Measurements from ENCODE around the gene ACTL8. TPM values are rescaled to one million over a fixed set of nuclear protein-coding genes. Genes with fewer than 3 reads are reported as not detected.

ACTL8 gene
- total RNA-seq, 1 donor from 2014 or later, result not detected

DNA sequence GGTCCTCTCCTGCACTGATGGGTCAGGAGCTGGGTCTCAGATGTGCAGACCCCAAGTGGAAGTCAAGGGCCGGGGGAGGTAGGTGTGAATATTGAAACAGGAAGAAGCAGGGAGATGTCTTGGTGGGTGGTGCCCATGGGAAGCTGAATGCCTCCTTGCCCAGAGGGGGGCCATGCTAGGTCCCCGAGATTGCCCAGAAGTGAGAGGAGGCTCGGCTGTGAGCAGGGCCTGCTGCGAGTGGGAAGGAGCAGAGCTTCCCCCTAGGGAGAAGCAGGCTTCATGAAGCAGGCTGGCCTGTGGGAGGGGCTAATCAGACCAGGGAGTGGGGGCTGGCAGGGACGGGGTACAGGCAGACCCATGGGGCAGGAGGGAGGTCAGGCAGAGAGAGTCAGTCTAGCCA, 87.6 kb downstream of the ACTL8 start:
- DNase-seq (ENCODE audit: low read depth, low spot score), result no peak

DNA sequence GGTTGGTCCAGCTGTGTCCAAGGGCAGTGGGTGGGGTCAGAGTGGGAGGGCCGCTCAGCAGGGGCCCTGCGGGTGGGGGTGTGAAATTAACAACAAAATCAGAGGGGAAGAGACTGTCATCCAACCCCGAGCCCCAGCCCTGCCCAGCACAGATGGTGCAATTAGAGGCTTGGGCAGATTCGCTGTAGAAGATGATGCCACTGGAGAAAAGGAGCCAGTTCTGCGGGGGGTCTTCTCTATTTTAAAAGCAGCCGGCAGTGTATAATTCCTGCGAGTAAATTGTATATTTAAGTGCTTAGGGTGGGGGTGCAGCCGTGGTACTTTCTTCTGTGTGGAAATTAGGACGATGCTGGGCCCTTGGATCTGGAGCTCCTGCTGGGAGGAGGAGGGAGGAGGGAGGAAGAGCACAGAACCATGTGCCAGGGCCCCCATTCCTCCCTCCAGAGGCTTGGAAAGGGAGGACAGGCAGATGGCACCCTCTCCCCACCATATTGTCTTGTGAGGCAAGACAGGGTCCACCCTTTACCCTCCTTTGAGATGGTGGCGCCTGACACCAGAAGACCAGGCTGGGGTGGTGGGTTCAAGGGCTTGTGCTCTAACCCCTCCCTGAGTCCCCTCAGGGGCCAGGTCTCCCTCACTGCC, 89.2 kb downstream of the ACTL8 start:
- DNase-seq (ENCODE audit: low read depth, low spot score), result no peak

DNA sequence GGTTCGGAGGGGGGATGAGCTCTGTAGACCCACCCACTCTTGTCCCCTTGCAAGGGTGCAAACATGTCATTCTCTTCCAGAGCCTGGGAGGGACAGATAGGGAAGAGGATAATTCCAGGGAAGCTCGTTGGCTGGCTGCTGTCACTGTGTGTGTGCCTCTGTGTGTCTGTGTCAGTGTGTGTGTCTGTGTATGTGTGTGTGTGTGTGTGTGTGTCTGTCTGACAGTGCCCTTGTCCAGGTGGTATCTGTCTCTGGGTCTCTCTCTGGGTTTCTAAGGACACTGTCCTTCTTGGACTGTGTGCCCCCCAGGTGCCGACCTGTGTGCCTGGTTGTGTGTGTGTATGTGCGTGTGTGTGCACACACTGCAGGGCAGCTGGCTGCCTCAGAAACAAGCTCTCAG, 90.5 kb downstream of the ACTL8 start:
- DNase-seq (ENCODE audit: low read depth, low spot score), result no peak

DNA sequence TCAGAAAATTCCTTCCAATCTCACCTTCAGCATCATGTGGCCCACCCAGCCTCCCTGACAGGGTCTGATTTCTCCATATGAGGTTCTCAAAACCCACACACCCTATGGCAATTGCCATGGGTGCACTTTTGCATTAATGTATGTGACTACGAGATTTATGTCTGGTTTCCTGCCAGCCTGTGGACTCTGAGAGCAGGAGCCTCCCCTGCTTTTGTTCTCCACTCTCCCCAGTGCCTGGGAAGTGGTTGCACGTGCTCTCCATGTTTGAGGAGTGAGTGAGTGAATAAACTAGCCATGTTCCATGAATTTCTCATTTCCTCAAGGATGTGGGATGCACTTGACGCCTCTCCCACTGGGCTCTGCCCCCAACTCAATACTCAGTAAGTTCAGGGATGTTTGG, 91.2 kb downstream of the ACTL8 start:
- no peak for DNase-seq (ENCODE audit: low read depth, low spot score)

DNA sequence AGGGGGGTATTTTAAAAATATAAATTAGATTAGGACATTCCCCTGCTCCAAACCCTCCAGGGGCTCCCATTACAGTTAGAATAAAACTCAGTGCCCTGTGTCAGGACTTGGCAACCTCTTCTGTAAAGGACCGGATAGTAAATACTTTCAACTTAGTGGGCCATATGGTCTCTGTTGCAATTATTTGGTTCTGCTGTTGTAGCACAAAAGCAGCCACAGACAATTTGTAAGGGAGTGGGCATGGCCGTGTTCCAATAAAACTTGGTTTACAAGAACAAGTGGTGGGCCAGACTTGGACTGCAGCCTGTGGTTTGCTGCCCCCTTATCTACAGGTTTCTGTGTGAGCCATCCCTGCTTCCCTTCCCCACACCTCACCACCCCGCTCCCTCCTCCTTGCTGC, 92.0 kb downstream of the ACTL8 start:
- no peak for DNase-seq (ENCODE audit: low read depth, low spot score)

DNA sequence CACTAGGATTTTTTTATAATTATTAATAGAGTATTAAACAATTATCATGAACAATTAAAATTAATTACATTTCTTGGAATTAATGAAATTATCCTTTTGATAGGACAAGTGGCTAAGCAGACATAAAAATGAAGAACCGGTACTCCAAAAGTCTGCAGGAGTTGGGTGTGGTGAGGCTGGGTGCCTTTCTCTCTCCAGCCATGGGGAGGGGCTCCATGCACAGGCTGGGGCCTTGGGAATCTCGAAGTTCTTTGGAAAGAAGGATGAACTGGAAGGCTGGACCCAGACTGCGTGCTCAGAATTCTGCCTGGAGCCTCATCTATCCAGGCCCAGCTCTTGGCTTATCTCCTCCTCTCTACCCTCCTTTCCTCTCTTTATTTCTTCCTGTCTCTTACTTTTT, 94.1 kb downstream of the ACTL8 start:
- no peak for DNase-seq (ENCODE audit: low read depth, low spot score)

DNA sequence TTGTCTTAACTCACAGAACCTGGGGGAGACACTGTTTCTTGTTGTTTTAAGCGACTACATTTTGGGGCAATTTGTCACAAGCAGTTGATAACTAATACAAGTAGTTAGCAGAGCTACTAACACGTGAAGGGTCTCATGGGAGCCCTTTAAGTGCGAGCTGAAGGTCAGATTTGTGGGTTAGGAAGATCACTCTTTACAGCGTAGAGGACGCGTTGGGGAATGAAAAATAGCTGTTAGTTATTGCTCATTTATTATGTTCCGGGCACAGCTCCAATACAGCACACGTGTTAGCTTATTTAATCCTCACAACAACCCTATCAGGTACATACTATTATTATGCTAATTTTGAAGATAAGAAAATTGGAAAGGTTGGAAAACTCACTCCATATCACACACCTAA, 95.9 kb downstream of the ACTL8 start:
- DNase-seq (ENCODE audit: low read depth, low spot score), result no peak

DNA sequence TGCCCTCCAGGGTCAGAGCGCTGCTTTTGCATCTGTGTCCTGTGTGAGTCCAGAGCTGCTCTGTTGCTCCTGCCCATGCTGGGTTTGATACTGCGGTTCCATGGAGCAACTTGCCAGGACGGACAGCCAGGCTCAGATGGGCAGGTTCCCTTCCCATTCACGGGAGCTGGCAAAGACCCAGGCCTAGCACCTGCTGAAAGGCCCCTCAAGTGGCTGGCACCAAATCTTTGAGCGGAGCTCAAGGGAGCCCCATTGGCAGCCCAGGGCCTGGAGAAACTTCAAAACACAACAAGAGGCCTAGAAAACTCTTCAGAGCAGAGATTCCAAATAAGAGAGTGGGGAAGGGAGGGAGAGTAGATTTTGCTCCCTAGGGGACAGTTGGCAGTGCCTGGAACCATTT, 97.2 kb downstream of the ACTL8 start:
- DNase-seq (ENCODE audit: low read depth, low spot score), result no peak

DNA sequence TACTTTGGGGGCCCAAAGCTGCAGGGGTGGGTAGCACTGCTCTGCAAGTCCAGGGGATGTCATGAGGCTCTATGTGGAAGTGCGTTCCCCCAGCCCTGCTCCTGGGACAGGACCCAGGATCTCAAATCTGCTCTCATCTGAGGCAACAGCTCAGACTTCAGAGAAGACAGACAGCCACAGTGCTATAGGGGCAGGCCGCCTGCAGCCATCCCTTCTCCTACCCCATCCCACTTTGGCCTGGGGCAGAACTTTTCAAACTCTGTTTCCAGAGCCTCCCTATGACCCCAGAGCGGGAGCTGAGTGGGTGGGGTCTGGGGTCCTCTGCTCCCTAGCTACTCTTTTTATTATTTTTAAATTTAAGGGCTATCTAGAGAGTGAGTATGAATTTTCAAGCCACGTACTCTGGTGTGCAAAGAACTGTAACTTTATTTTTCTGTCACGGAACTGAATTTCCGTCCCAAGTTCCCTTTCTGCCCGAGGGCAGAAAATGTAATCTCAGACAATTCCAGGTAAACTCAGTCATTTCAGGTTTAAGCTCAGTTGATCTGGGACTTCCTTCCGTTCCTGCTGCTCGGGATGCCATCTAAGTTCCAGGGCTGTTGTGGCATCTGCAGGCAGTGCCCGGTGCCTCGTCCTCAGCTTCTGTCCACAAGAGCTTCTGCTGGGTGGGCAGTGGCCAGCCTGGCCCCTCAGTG, 98.3 kb downstream of the ACTL8 start:
- DNase-seq (ENCODE audit: low read depth, low spot score), result no peak

DNA sequence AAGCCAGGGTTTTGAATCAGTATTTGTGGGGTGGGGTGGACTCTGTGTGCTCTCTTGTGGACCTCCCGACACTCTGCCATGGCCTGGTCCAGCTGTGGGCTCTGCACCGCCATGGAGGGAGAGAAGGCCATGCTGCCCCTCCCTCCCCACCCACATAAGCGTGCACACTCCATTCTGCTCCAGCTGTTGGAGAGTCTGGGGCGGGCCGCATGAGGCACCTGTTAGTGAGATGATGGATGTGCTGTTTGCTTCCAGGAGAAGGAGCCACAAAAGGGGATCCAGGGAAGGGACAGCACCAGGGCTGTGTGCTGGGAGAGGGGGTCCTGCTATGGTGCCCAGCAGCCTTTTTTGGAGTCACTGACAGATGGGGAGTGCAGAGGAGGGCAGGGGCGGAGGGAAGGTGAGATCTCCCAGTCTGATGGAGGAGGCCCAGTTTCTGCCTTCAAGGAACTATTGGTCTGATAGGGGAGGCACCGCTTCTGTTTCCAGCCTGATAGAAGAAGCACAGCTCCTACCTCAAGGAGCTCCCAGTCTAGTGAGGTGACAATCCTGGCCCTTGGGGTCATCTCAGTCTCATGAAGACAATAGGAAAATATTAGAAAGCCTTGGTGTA, 101.5 kb downstream of the ACTL8 start:
- DNase-seq (ENCODE audit: low read depth, low spot score), result no peak

DNA sequence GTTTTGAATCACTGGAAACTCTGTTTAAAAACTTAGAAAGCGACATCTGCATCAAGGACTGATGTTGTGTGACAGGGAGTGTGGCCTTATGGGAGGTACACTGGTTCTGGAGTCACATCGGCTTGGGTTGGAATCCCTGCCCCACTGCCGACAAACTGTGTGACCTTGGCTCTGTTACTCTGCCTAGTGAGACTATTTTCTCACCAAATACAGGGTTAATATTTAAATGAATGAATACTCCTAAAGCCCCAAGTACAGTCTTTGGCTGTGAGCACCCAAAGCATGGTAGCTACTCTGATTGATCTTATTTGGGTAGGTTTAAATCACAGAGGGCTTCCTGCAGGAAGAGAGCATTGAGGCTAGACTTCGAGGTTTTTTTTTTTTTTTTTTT, 102.0 kb downstream of the ACTL8 start:
- DNase-seq (ENCODE audit: low read depth, low spot score), result no peak

DNA sequence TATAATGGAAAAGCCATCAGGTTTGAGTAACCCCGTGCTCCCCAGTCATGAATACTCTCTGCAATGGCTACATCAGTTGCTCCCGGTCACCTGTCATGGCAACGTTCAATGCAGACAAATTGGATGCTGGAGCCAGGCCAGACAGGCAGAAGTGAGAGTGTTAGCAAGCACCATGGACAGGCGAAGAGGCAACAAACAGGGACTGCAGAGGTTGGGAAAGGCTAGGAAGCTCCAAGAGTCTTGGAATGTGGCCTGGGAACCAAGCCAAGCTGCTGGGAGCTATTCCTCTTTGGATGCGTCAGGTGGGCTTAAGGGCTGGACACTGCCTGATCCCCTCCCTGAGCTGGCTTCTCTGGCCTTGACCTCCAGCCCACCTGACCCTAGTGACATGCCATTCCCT, 102.9 kb downstream of the ACTL8 start:
- DNase-seq (ENCODE audit: low read depth, low spot score), result no peak

DNA sequence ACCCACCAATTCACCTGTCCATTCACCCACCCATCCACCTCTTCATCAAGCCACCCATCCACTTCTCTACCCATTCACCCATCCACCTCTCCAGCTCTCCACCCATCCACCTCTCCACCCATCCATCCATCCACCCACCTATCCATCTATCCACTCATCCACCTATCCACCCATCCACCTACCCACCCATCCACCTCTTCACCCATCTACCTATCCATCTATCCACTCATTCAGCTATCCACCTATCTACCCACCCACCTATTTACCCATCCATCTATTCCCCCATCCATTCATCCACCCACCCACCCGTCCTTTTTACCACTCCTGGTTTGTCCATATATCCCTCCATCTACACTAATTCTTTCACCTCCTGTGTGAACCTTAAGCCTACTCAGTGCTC, 105.7 kb downstream of the ACTL8 start:
- no peak for DNase-seq (ENCODE audit: low read depth, low spot score)

DNA sequence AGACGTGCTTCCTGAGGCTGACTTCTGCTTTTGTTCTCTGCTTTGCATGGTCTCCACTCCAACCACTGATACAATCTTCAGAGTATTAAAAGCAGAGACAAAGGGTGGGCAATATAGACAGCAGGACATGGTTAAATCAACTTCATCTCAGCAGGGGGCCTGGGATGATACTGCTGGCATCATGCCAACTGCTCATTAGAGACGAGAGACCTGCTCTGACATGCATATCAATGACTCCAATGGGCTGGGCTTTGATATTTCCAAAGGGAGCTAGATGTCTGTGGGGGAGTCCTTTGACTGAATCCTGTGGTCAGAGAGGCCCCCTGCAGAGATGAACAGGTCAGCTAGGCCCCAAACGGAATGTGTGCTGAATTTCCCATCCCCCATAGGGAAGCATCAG, 106.6 kb downstream of the ACTL8 start:
- no peak for DNase-seq (ENCODE audit: low read depth, low spot score)

DNA sequence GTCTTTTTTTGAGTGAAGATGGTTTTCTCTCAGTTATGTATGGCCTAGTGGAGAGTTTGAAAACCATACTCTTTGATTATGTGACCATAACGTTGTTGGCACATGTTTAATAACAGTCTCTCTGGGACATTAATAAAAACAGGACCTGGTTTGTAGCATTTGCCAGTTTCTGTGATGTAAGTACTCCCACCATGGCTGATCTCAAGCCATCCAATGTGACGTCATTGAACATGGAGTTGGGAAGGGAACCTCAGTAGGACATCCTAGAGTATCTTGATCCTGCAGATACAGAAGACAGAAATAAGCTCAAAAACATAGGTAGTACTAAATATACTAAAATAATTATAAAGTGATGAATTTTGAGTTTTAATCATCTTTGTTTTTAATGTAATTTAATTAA, 107.0 kb downstream of the ACTL8 start:
- no peak for DNase-seq (ENCODE audit: low read depth, low spot score)

DNA sequence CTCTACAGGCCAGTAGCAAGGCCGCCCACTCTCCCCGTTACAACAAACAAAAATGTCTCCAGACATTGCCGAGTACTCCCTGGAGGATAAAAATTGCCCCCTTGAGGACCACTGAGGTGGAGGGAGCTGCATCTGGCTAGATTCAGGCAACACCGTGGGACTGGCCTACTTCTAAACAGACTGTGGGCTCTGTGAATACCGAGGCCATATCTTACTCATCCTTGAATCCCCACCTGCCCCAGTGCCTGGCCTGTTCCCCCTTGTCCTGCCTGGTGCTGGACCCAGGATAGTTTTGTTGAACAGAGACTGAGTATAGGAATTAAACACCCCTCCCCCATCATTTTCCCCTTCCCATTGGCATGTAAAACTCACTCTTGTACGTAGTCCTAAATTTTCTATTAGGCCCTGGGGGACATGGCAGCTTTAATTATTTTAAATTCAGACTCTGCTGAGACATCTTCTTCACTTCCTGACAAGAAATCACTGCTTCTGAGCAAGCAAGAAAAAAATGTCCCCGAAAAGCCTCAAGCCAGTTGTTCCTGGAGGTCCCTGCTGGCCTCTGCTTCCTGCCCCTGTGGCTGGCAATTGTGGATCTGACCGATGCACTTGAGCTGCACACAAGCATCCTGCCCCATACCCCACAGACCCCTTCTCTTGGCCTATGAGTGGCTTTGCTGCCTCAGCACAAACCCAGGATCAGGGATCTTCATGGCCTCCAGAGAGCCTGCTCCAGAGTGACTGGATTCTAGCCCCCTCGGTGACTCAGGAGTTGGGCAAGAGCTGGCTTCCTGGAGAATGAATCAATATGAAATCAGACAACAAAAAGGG, 111.0 kb downstream of the ACTL8 start:
- no peak for DNase-seq (ENCODE audit: low read depth, low spot score)

DNA sequence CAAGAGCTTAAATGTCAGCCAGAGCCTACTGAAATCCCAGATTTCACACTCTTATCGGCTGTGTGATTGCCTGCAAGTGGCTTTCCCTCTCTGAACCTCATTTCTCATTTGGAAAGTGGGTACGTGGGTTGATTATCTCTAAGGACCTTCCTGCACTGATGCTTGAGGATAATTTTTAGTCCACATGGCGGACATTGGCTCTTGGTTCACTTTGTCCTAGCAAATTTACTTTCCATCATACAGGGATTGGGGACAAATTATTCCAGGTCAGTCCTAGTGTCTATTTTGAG, 111.6 kb downstream of the ACTL8 start:
- DNase-seq (ENCODE audit: low read depth, low spot score), result no peak

DNA sequence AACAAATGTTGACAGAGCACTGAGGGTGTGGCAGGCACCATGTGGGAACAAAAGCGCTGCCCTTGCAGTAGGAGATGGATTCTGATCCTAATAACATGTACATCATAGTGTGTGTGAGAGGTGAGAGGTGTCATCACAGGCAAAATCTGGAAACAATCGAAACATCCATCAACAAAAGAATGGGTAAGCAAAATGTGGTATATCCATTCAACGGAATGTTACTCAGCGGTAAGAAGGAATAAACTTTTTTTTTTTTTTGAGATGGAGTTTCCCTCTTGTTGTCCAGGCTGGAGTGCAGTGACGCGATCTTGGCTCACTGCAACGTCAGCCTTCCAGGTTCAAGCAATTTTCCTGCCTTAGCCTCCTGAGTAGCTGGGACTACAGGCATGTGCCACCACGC, 112.3 kb downstream of the ACTL8 start:
- DNase-seq (ENCODE audit: low read depth, low spot score), result no peak

DNA sequence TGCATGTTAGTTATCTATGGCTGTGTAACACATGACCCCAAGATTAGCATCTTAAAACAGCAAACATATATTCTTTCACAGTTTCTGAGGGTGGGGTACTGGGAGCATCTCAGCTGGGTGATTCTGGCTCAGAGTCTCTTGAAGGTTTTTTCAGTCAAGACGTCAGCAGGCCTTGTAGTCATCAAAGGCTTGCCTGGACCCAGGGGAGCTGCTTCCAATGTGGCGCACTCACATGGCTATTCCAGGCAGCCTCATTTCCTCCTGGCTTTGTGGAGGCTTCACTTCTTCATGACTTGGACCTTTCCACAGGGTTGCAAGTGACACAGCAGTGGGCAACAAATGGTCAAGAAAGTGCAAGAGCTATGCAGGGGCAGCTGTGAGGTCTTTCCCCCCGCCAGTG, 114.7 kb downstream of the ACTL8 start:
- no peak for DNase-seq (ENCODE audit: low read depth, low spot score)

DNA sequence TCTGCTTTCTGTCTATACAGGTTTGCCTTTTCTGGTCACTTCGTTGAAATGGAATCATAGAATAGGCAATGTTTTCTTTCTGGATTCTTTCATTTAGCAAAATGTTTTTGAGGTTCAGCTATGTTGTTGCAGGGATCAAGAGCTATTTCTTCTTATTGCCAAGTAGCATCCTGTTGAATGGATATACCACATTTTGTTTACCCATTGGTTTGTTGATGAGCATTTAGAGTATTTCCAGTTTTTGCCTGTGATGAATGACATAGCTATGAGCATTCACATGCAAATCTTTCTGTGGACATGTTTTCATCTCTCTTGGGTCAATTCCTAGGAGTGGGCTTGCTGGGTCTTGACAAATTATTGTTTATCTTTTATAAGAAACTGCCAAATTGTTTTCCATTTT, 115.5 kb downstream of the ACTL8 start:
- DNase-seq (ENCODE audit: low read depth, low spot score), result no peak

DNA sequence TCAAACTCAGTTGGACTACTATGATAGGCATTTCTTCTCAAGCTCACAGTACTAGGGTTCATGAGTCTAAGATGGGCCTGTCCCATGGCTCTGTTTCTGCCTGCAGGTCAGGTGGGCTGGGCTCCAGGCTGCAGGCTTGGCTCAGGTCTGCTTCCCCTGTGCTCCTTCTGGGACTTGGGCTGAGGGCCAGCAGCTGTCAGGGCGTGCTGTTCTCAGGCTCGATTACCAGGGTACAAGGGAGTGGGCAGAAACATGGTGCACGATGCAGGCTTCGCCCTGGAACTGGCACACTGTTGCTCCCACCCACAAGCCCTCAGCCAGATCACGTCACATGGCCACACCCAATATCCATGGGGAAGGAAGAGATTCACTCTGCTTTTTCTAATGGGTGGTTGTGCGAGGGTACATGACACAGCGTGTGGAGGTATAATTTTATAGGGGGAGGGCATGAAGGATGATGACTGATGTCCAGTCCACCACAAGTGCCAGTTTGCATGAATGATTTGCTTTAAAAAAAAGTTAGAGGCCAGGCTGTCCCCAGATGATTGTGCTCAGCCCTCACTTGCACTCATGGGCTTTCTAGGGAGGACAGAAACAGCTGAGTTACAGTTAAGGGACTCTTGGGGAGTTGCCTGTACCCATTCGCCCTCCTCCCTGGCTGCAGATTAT, 118.0 kb downstream of the ACTL8 start:
- no peak for DNase-seq (ENCODE audit: low read depth, low spot score)

DNA sequence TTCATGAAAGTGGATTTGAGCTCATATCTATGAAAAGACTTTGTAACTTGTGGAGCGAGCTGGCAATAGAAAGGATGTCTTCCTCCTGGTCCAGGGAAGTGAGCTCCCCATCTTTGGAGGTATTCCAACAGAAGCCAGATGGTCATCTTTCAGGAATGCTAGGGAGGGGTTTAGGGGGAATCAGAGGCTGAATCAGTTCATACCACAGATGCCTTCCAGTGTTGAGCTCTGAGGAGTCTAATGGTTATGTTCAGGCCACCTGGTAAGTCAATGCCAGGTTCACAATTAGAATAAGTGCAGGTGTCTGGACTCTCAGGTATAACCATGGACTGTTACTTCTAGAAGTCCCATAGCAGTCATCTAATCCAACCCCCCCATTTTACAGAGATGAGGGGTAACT, 119.1 kb downstream of the ACTL8 start:
- no peak for DNase-seq (ENCODE audit: low read depth, low spot score)
